D721Med (cell line): Measurements from ENCODE around the gene BRD4.

ENCODE experiments used
- DNase-seq: peaks from one replicate; pipeline ENCODE4 v3.0.0; 2011; ENCODE audit warnings: low spot score; ENCODE audit not compliant: insufficient read length
- FAIRE-seq: peaks from 2 replicates; lab custom pipeline; 2011; peaks lifted over from hg19 to GRCh38; lab: Jason Lieb, UNC
- CTCF ChIP-seq: IDR thresholded peaks from 2 replicates; pipeline ENCODE4 v1.5.1; 2012; ENCODE audit warnings: mild to moderate bottlenecking, control low read depth; ENCODE audit not compliant: insufficient read depth; ENCODE audit errors: missing control alignments

Gene BRD4

DNA sequence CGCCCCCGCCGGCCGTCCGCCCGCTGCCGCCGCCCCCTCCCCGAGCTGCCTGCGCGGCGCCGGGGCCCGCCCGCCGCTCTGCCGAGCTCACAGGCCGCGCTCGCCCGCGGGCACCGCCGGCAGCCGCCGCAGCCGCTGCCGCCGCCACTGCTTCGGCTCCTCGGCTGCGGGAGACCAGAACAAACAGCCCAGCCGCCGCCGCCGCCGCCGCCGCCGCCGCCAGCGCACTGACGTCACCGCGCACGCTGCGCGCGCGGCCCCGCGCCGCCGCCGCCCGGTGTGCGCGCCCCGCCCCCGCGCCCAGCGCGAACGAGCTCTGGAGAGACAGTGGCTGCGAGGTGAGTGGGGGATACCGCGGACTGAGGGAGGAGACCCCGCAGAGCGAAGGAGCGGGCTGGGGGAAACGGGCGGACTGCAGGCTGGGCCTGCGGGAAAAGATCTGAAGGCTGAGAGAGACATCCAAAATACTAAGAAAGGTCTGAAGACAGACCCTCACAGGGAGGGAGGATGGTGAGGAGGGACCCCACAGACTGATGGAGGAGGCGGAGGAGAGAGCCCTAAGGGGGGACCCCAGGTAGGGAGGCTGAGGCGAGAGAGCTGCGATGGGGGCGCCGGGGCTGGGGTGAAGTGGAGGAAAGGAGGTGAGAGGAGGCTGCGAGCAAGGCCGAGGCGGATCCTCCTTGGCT is at the start of gene BRD4:
BRD4 (minus strand) TSS at position 229 of the 686 bp plus-strand sequence. CDS start 59,440 bp downstream, outside the sequence.
- FAIRE-seq: no peak
- peak; percentile 77 for DNase-seq
- no peak for TF ChIP-seq CTCF

DNA sequence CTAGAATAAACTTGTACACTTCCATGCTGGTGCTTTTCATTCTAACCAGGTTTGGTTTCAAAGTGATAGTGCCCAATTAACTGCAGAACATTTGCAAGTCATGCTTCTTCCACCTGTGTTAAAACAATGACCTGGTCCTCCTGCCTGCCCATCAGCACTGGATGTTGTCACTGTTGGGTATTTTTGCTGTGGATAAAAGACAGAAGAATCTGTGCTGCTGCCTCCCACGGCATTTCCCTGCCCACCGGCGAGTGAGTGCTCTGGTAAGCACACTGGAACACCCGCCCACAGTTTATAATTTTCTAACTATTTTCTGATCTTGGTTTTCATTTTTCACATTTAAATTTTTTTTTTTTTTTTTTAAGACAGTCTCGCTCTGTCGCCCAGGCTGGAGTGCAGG is 49.5 kb upstream of the BRD4 start:
- no peak for DNase-seq
- no peak for FAIRE-seq
- no peak for TF ChIP-seq CTCF

DNA sequence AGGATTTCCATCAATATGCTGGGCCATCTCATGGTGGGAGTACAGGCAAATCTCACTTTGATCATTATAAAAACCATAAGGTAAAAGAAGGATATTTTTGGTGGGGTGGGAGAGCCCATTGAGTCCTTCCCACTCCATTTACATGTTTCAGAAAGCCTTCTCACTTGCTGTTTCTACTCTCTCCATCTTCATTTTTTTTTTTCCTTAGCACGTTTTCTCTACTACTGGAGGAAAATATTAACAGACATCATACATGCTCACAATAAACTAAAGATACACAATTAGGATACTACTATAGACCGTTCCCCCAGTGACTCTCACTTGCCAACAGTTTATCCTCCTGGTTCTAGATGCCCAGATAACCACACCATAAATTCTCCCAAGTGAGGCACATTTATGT is 49.1 kb upstream of the BRD4 start:
- TF ChIP-seq CTCF: no peak
- DNase-seq: no peak
- FAIRE-seq: no peak

DNA sequence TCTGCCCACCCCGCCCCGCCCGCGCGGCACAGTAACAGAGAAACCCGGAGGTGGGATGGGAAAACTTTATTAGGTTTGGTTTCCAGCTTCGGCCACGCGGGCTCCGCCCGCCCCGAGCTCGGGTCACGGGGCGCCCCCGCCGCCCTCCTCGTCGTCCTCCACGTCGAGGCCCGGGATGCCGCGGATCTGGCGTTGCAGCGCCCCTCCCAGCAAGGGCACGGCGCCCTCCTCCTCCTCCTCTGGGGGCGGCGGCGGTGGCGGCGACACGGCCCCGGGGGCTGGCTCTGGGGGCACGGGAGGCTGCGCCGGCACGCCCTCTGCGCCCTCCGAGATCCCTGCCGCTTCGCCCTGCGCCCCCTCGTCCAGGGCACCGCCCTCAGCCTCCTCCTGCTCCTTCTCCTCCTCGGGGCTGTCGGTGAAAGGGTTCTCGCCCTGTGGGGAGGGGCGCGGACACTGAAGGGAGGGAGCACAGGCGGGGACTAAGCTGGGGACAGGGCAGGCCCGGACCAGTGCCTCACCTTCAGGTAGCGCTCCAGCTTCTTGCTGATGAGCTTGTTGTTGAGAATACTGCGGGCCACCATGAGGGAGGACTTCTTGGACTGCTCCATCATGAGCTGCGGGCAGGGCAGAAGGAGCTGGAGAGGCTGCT is 47.8 kb upstream of the BRD4 start:
- DNase-seq: no peak
- no peak for TF ChIP-seq CTCF
- FAIRE-seq: no peak

DNA sequence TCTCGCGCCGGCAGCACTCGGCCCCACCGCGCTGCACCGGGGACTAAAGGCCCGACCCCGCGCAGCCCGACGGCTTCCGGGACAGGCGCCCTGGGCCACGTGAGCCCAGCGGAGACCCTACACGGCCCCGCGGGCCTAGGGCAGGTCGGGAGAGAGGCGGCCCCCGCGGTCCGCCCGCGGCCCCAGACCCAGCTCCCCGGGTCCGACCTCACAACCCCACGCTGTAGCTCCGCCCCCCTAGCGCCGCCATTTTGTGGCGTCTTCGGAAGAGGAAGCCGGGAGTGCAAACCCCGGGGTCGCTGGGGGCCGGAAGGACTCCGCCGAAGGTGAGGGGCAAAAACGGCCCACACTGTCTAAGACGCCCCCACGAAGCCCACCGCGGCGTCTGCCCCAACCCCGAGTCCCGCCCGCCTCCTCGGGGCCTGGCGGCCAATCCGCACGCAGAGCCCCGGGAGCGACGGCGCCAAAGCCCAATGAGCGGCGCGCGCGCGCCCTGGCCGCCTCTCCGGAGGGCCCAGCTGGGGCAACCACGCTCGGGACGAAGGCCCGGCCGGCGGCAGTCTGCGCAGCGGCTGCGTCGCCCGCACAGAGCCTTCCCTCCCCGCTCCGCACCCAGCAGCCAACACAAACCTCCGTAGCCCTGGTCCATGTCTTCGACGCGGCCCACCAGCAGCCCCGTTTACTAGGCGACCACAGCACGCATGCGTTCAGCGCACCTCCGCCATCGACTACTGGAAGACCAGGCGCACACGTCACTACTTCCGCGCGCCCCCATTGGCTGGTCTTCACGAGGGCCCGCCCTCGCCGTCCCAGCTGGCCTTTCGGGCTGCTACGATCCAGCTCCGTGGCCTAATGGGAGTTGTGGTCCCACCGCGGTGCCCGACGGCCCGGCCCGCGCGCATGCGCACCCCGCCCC is 47.0 kb upstream of the BRD4 start, which contains the start of gene AKAP8:
AKAP8 (minus strand) TSS at position 705 of the 916 bp plus-strand sequence; CDS start at position 649, 56 bp downstream.
- no peak for TF ChIP-seq CTCF
- DNase-seq: peak; percentile 92
- no peak for FAIRE-seq

DNA sequence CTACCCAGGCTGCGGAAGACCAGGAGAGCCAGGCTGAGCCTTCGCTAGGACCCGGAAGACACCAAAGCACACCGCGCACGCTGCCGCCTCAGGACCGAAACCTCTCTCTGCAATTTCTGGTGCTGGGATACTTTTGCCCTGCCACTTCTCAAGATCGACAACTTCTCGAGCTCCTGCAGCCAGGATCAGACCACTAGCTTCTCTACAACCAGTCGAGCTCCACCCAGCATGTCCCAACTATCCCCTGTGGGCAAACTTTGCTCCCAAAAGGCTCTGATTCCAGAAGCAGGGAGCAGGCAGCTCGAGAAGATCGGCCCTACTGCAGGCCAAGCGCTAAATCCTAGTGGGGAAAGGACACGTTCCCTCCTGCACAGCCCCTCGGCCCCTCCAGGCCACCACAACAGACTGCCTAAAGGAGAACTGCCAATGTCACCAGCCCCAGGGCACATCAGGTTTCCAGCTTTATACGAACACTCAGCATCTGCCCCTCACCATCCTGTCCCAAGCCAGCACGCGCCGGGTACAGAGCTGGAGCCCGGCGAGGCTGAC is 46.3 kb upstream of the BRD4 start:
- DNase-seq (no peak), FAIRE-seq (no peak)
- TF ChIP-seq CTCF: no peak
